IMR-90 (cell line): ENCODE data around the gene RASGRP4.

Source experiments
- CTCF ChIP-seq: conservative IDR thresholded peaks from 2 replicates; pipeline ENCODE4 v1.5.1; 2012; ENCODE audit warnings: mild to moderate bottlenecking, low read depth, low read length, improper control_type of control experiment
- ELK1 ChIP-seq: fragments of 150-350 bp; IDR thresholded peaks from 2 replicates; pipeline ENCODE4 v1.6.1; 2016; ENCODE audit warnings: low read depth, mild to moderate bottlenecking, low read length, moderate library complexity, borderline replicate concordance
- MAZ ChIP-seq: IDR thresholded peaks from 2 replicates; pipeline ENCODE4 v1.6.1; 2012; ENCODE audit warnings: low read depth, mild to moderate bottlenecking, low read length, improper control_type of control experiment, moderate library complexity, borderline replicate concordance
- MXI1 ChIP-seq: IDR thresholded peaks from 2 replicates; pipeline ENCODE4 v1.6.1; 2012; ENCODE audit warnings: low read depth, mild to moderate bottlenecking, low read length, moderate library complexity, borderline replicate concordance
- NFE2L2 ChIP-seq: fragments of 150-350 bp; IDR thresholded peaks from 2 replicates; pipeline ENCODE4 v1.6.1; 2016; ENCODE audit warnings: low read depth, mild to moderate bottlenecking, low read length
- POLR2A ChIP-seq: IDR thresholded peaks from 2 replicates; pipeline ENCODE4 v1.6.1; 2012; ENCODE audit warnings: mild to moderate bottlenecking, low read depth, low read length
- RAD21 ChIP-seq: IDR thresholded peaks from 2 replicates; pipeline ENCODE4 v1.6.1; 2012; ENCODE audit warnings: low read length, improper control_type of control experiment

GRCh38 chr19:38369584-38369983 lies 56.4 kb downstream of the RASGRP4 start:
- no peak for TF ChIP-seq POLR2A
- TF ChIP-seq CTCF = no peak
- no peak for TF ChIP-seq MXI1
- TF ChIP-seq ELK1 = no peak
- no peak for TF ChIP-seq MAZ
- no peak for TF ChIP-seq RAD21
- TF ChIP-seq NFE2L2 = no peak
